Peyer's patch (tissue), 4 donors: ENCODE results near the gene RAC3. TPM values are rescaled to one million over a fixed set of nuclear protein-coding genes. Genes with fewer than 3 reads are reported as not detected.

ENCODE experiments used
- DNase-seq, 3 donors: peaks; one replicate each; pipeline ENCODE4 v3.0.0-alpha.2; 2017 to 2019
- H3K27ac ChIP-seq, 4 donors: fragments of 200-600 bp; sonication (generic); one replicate each; pipeline ENCODE4 v1.5.1; 2016 to 2019
- H3K27me3 ChIP-seq, 2 donors: fragments of 200-600 bp; sonication (generic); one replicate each; pipeline ENCODE4 v1.5.1; 2019
- H3K36me3 ChIP-seq, 3 donors: fragments of 200-600 bp; sonication (generic); one replicate each; pipeline ENCODE4 v1.5.1; 2016 to 2019
- H3K4me1 ChIP-seq, 4 donors: fragments of 200-600 bp; sonication (generic); one replicate each; pipeline ENCODE4 v1.5.1; 2016 to 2019
- H3K4me3 ChIP-seq, 4 donors: fragments of 200-600 bp; sonication (generic); 1 replicate in 3 of 4; 2 replicates in 1 of 4; pipeline ENCODE4 v1.5.1; 2016 to 2019; ENCODE audit warnings: mild to moderate bottlenecking in 1 of 4
- H3K9me3 ChIP-seq, 4 donors: fragments of 200-600 bp; sonication (generic); one replicate each; pipeline ENCODE4 v1.5.1; 2016 to 2019; ENCODE audit warnings: mild to moderate bottlenecking in 1 of 4
- POLR2A ChIP-seq, 2 donors: fragments of 450-650 bp; IDR thresholded peaks; one replicate each; pipeline ENCODE4 v1.5.1; 2017; ENCODE audit warnings: antibody characterized with exemption in 2 of 2, mild to moderate bottlenecking in 2 of 2, moderate library complexity in 2 of 2
- total RNA-seq, 4 donors: library from RNA; depleted of rRNA; stranded (reverse); fragments of >200 nt; gene quantifications; one replicate each; pipeline ENCODE4 v1.1.0, GENCODE V29; 2016
- TF ChIP-seq, protein P1 (sequence below), 6 experiments: fragments of 450-650 bp in 4 of 6; fragments of 200-600 bp in 2 of 6; sonication (generic) in 1 of 6; IDR thresholded peaks; one replicate each; pipeline ENCODE4 v1.5.1; 2017 to 2019; ENCODE audit warnings: antibody characterized with exemption in 6 of 6, mild to moderate bottlenecking in 3 of 6, moderate library complexity in 1 of 6

Gene RAC3
- total RNA-seq, 4 donors from 2014 or later: 4.6 to 20.6 (median 9.8) TPM

DNA sequence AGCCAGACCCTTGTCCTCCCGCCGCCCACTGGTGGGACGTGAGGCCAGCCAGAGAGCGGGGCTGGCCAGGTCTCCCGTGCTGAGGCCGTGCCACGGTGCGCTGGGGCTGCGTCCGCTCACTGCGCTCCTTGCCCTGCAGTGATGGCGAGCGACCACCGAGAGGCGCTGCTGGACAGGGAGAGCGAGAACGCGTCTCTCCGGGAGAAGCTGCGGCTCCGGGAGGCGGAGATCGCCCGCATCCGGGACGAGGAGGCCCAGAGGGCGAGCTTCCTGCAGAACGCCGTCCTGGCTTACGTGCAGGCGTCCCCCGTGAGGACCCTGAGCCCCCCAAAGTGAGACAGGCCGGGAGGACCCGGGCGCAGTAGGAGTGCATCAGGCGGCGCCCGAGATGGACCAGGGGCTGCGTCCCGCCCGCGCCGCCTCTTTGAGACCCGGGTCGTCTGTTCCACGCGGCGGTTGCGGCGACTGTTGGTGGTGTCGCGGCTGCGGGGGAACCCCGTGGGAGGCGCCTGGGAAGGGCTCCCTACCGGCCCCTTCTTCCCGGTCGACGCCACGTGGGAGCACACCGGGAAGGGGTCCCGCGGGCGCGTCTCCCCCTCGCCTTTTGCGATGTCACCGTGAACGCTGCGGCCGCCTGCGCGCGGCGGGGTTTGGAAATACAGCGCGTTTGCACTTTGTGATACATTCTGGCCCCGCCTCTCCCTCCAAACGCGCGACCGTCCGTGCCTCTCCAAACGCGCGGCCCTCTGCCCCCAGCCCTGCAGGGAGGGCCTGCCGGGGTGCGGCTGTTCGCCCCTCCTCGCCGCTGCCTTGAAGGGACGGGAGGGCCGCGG, 792 bp upstream of the RAC3 start:
- H3K27ac ChIP-seq: peak overlapping the region; percentile 27 to 65 (median 56)
- no peak for TF ChIP-seq POLR2A (IDR thresholded peaks at IDR 0.05)
- TF ChIP-seq, protein P1, sequence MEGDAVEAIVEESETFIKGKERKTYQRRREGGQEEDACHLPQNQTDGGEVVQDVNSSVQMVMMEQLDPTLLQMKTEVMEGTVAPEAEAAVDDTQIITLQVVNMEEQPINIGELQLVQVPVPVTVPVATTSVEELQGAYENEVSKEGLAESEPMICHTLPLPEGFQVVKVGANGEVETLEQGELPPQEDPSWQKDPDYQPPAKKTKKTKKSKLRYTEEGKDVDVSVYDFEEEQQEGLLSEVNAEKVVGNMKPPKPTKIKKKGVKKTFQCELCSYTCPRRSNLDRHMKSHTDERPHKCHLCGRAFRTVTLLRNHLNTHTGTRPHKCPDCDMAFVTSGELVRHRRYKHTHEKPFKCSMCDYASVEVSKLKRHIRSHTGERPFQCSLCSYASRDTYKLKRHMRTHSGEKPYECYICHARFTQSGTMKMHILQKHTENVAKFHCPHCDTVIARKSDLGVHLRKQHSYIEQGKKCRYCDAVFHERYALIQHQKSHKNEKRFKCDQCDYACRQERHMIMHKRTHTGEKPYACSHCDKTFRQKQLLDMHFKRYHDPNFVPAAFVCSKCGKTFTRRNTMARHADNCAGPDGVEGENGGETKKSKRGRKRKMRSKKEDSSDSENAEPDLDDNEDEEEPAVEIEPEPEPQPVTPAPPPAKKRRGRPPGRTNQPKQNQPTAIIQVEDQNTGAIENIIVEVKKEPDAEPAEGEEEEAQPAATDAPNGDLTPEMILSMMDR (IDR thresholded peaks at IDR 0.05): peak; percentile 93 to 99 (median 97)
- peak; percentile 75 to 93 (median 91) for DNase-seq
- no peaks in the 10 kb centered on the region for H3K36me3 ChIP-seq
- no peaks in the 10 kb centered on the region for H3K27me3 ChIP-seq
- peak overlapping the region; percentile 34 to 74 (median 68) for H3K4me3 ChIP-seq
- peaks cover 0 to 19% (median 10%) of the 10 kb centered on the region in 4 donors for H3K4me1 ChIP-seq
- no peaks in the 10 kb centered on the region for H3K9me3 ChIP-seq

DNA sequence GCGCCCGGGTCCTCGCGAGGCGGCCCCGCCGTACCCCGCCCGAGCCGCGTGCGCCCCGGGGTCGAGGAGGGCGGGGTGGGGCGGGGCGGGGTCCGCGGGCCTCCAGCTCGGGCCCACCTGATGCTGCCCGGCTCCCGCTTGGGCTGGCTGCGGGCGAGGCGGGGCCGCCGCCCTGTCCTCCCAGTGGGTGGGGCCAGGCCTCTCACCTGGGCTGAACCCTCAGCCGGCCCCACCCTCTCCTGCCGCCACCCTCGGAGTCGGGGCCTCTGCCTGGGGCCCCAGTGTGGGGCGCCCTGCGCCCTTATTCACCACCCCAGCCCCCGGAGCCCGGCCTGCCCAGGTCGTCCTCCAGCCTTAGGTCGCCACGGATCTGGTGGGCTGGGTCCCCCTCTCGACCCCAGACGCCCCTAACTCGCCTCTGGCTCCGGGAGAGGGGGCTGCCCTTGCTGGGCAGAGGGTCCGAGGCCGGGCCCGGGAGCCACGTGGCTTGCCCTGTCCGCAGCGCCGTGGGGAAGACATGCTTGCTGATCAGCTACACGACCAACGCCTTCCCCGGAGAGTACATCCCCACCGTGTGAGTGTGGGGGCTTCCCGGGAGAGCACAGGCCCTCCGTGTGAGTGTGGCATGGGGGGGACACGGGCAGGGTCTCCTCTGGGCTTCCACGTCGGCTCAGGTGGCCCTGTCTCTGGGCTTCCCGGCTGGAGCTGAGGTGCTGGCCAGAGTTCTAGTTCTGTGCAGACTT, 578 bp downstream of the RAC3 start:
- DNase-seq: peak; percentile 27 to 81 (median 78)
- Histone ChIP-seq H3K36me3 (no peaks in the 10 kb centered on the region), H3K27ac (no peak overlapping the region), H3K4me3 (peak overlapping the region in 3 of 4 donors; percentile 64 to 74 (median 71)), H3K4me1 (peaks cover 0 to 32% (median 20%) of the 10 kb centered on the region in 4 donors), H3K9me3 (no peaks in the 10 kb centered on the region), H3K27me3 (no peaks in the 10 kb centered on the region)
- no peak for TF ChIP-seq POLR2A (IDR thresholded peaks at IDR 0.05)
- TF ChIP-seq, protein P1 (IDR thresholded peaks at IDR 0.05): no peak

DNA sequence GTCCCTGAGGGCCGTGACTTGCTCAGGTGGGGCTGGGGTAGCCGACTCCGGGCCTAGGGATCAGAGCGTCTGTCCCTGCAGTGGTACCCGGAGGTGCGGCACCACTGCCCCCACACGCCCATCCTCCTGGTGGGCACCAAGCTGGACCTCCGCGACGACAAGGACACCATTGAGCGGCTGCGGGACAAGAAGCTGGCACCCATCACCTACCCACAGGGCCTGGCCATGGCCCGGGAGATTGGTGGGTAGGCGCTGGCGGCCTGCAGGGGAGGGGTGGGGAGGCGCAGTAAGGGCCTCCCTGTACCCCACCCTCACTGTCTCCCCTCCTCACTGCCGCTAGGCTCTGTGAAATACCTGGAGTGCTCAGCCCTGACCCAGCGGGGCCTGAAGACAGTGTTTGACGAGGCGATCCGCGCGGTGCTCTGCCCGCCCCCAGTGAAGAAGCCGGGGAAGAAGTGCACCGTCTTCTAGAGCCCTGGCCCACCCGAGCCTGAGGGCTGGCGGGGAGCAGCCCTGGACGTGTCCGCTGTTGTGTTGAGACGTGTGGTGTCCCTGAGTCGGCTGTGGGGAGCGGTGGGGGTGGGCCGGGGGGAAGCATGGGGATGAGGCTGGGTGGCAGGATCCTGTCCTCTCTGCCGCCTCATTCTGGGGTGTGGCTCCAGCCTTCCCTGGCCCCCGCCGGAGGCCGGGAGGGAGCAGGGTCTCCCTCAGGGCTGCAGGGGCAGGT, 2.0 kb downstream of the RAC3 start:
- H3K4me1 ChIP-seq: peaks cover 0 to 32% (median 23%) of the 10 kb centered on the region in 4 donors
- no peaks in the 10 kb centered on the region for H3K36me3 ChIP-seq
- no peak for DNase-seq
- no peaks in the 10 kb centered on the region for H3K27me3 ChIP-seq
- H3K27ac ChIP-seq: no peak overlapping the region
- no peaks in the 10 kb centered on the region for H3K9me3 ChIP-seq
- TF ChIP-seq POLR2A (IDR thresholded peaks at IDR 0.05): no peak
- TF ChIP-seq, protein P1 (IDR thresholded peaks at IDR 0.05): no peak
- no peak overlapping the region for H3K4me3 ChIP-seq

GRCh38 chr17:82034371-82035011, 3.0 kb downstream of the RAC3 start:
- Histone ChIP-seq H3K27me3 (no peaks in the 10 kb centered on the region), H3K4me3 (no peak overlapping the region), H3K36me3 (no peaks in the 10 kb centered on the region), H3K9me3 (no peaks in the 10 kb centered on the region), H3K27ac (no peak overlapping the region), H3K4me1 (peaks cover 0 to 32% (median 23%) of the 10 kb centered on the region in 4 donors)
- no peak for DNase-seq
- no peak for TF ChIP-seq POLR2A (IDR thresholded peaks at IDR 0.05)
- TF ChIP-seq, protein P1 (IDR thresholded peaks at IDR 0.05): no peak

DNA sequence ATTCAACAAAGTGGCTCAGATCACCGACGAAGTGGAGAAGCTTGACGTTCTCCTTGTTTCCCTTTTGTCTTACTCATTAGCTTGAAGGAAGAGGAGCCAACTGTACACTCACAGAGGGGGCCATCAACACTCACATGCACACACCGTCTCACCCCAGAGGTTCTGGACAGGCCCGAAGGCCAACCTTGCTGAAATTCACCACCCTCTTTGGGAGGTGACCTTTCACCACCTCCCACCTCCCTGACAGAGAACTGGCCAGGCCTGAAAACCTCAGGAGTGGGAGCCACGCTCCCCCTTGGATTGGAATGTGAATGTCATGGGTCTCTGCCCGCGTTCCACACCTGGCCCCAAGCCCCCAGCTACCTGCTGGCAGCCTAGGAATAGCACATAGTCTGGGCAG, 4.0 kb downstream of the RAC3 start:
- Histone ChIP-seq H3K27me3 (no peaks in the 10 kb centered on the region), H3K27ac (no peak overlapping the region), H3K9me3 (no peaks in the 10 kb centered on the region), H3K4me3 (no peak overlapping the region), H3K4me1 (peaks cover 0 to 25% (median 17%) of the 10 kb centered on the region in 4 donors), H3K36me3 (no peaks in the 10 kb centered on the region)
- DNase-seq: no peak
- TF ChIP-seq, protein P1 (IDR thresholded peaks at IDR 0.05): no peak
- no peak for TF ChIP-seq POLR2A (IDR thresholded peaks at IDR 0.05)
